Measurements from ENCODE around the gene LHX3. TPM values are rescaled to one million over a fixed set of nuclear protein-coding genes. Genes with fewer than 3 reads are reported as not detected.

The LHX3 gene
- total and polyA plus RNA-seq, 10 of the 15 experiments (the other 5 are each of a cell fraction or from before 2014, with no cell fraction given) = not detected

- TF ChIP-seq E4F1 (IDR thresholded peaks at IDR 0.05; ENCODE audit: borderline replicate concordance, partially characterized antibody) (no peak), CHD2 (IDR thresholded peaks at IDR 0.05; ENCODE audit: borderline replicate concordance, low read depth, low read length) (no peak)
These were observed 43.2 kb upstream of the LHX3 start (continued) for GRCh38 chr9:136247947-136248637.

GRCh38 chr9:136247551-136247916, 42.6 kb upstream of the LHX3 start:
- FAIRE-seq (no peak), DNase-seq (ENCODE audit: low read depth, low spot score) (no peak), ATAC-seq (no peak)
- Histone ChIP-seq H3K4me2 (ENCODE audit: control insufficient read depth, insufficient read depth) (no peak overlapping the region), H3K79me2 (ENCODE audit: control insufficient read depth, insufficient read depth, low read length) (peaks cover 27% of the 10 kb centered on the region), H3K9me3 (replicated peaks; ENCODE audit: control insufficient read depth, insufficient read depth, low read length) (no peaks in the 10 kb centered on the region), H4K20me1 (ENCODE audit: control insufficient read depth, insufficient read depth) (no peaks in the 10 kb centered on the region), H3K27ac (ENCODE audit: control insufficient read depth, insufficient read depth) (no peak overlapping the region), H3K9ac (ENCODE audit: control insufficient read depth, insufficient read depth, low read length) (no peak overlapping the region), H3K27me3 (replicated peaks in 1 of 2; ENCODE audit: control insufficient read depth in 2 of 2, insufficient read depth in 2 of 2, low read length in 1 of 2) (peaks cover 0 to 1% of the 10 kb centered on the region in 2 experiments; a peak in 2 of 4 replicates), H3K4me1 (ENCODE audit: control insufficient read depth, insufficient read depth, low read length) (peaks cover 14% of the 10 kb centered on the region), H3K4me3 (no peak overlapping the region), H3K36me3 (ENCODE audit: control insufficient read depth in 2 of 2, insufficient read depth in 2 of 2, low read length in 1 of 2) (no peaks in the 10 kb centered on the region), H2AFZ (ENCODE audit: control insufficient read depth, low read depth, low read length) (no peak overlapping the region)
- ChIA-PET RAD21 (ENCODE audit: unreplicated experiment) (no interaction called here), SMC1A (ENCODE audit: uncharacterized antibody, unreplicated experiment) (interaction anchor here (0.6 kb wide), 1 partner anchor 30 kb away, joined by 3 read pairs; no protein-coding TSS in a partner anchor), POLR2A (no interaction called here), CTCF (interaction anchor here (0.6 kb wide), 1 partner anchor 281 kb away, joined by 4 read pairs; no protein-coding TSS in a partner anchor)
- no TSS peak for BruUV-seq (replicated peaks)
- WGBS (ENCODE audit: insufficient coverage, insufficient replicate concordance, low lambda C conversion rate, missing lambda C conversion rate) = 61% methylated on average over 9 of the region's 9 CpGs
- in situ Hi-C loops (cut with MboI) = no loop called here
- intact Hi-C loops (cut with micrococcal nuclease; ENCODE audit: unreplicated experiment) = no loop called here
- no peak for TF ChIP-seq TCF7 (IDR thresholded peaks at IDR 0.05; ENCODE audit: borderline replicate concordance)
- no peak for TF ChIP-seq PBX3 (IDR thresholded peaks at IDR 0.05; ENCODE audit: insufficient replicate concordance, low read depth, low read length)
- no peak for TF ChIP-seq EED (IDR thresholded peaks at IDR 0.05; ENCODE audit: low read depth)
- TF ChIP-seq GATAD2B (conservative IDR thresholded peaks at IDR 0.05; ENCODE audit: low read depth) = no peak
- TF ChIP-seq ATF2 (IDR thresholded peaks at IDR 0.05; ENCODE audit: low read length) = no peak
- TF ChIP-seq FOXK2 (IDR thresholded peaks at IDR 0.05) = no peak
- no peak for TF ChIP-seq YY1 (IDR thresholded peaks at IDR 0.05; ENCODE audit: low read depth, low read length)
- TF ChIP-seq ZBTB11 (CRISPR knock-in tag; IDR thresholded peaks at IDR 0.05) = no peak
- TF ChIP-seq ZZZ3 (IDR thresholded peaks at IDR 0.05; ENCODE audit: control insufficient read depth, insufficient read length, low read depth) = no peak
- no peak for TF ChIP-seq PAX8 (IDR thresholded peaks at IDR 0.05)

Data from GM12878 (cell line).